Neutrophil (primary cell): ENCODE measurements around the gene NUMB.
"Not testable (repeated sequence)": the region's sequence is repeated elsewhere in the genome, so short reads cannot be mapped to it uniquely, and the experiment has no call there.

Experiments
- H3K27ac ChIP-seq: fragments of 200-600 bp; sonication (generic); 2 replicates; pipeline ENCODE4 v1.5.1; 2016; ENCODE audit warnings: mild to moderate bottlenecking, moderate library complexity
- H3K27me3 ChIP-seq: fragments of 200-600 bp; sonication (generic); 2 replicates; pipeline ENCODE4 v1.6.0; 2016; ENCODE audit warnings: mild to moderate bottlenecking
- H3K36me3 ChIP-seq: fragments of 200-600 bp; sonication (generic); 2 replicates; pipeline ENCODE4 v1.5.1; 2017
- H3K4me1 ChIP-seq, 2 experiments: fragments of 200-600 bp in 1 of 2; sonication (generic) in 1 of 2; 1 replicate in 1 of 2; 2 replicates in 1 of 2; pipeline versions ENCODE4 v1.5.1 to v1.6.1; 2013 to 2016; ENCODE audit warnings: low read depth in 1 of 2, low read length in 1 of 2, mild to moderate bottlenecking in 1 of 2, moderate library complexity in 1 of 2; ENCODE audit not compliant: control insufficient read depth in 1 of 2, insufficient read depth in 1 of 2
- H3K4me3 ChIP-seq, 2 experiments: fragments of 200-600 bp in 1 of 2; sonication (generic) in 1 of 2; 1 replicate in 1 of 2; 2 replicates in 1 of 2; pipeline ENCODE4 v1.5.1; 2013 to 2016; ENCODE audit warnings: low read depth in 1 of 2, low read length in 1 of 2, mild to moderate bottlenecking in 1 of 2, moderate library complexity in 1 of 2
- H3K9me3 ChIP-seq: fragments of 200-600 bp; sonication (generic); 2 replicates; pipeline ENCODE4 v1.5.1; 2016
- TF ChIP-seq, protein P1 (sequence below): fragments of 200-600 bp; sonication (generic); IDR thresholded peaks from 2 replicates; pipeline ENCODE4 v1.5.1; 2016; ENCODE audit warnings: antibody characterized with exemption

NUMB gene

DNA sequence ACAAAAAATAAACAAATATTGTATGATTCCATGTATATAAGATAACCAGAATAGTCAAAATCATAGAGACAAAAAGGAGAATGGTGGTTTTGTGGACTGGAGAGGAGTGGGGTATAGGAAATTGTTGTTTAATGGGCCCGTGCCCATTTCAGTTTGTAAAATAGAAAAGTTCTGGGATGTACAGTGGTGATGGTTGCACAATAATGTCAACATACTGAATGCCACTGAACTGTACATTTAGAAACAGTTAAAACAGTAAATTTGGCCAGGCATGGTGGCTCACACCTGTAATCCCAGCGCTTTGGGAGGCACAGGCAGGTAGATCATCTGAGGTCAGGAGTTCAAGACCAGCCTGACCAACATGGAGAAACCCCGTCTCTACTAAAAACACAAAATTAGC is 40.1 kb downstream of the NUMB start:
- TF ChIP-seq, protein P1, sequence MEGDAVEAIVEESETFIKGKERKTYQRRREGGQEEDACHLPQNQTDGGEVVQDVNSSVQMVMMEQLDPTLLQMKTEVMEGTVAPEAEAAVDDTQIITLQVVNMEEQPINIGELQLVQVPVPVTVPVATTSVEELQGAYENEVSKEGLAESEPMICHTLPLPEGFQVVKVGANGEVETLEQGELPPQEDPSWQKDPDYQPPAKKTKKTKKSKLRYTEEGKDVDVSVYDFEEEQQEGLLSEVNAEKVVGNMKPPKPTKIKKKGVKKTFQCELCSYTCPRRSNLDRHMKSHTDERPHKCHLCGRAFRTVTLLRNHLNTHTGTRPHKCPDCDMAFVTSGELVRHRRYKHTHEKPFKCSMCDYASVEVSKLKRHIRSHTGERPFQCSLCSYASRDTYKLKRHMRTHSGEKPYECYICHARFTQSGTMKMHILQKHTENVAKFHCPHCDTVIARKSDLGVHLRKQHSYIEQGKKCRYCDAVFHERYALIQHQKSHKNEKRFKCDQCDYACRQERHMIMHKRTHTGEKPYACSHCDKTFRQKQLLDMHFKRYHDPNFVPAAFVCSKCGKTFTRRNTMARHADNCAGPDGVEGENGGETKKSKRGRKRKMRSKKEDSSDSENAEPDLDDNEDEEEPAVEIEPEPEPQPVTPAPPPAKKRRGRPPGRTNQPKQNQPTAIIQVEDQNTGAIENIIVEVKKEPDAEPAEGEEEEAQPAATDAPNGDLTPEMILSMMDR = no peak
- Histone ChIP-seq H3K9me3 (no peaks in the 10 kb centered on the region), H3K4me1 (peaks cover 13 to 20% of the 10 kb centered on the region in 2 experiments), H3K36me3 (peaks cover 42% of the 10 kb centered on the region), H3K4me3 (no peak overlapping the region), H3K27ac (peak overlapping the region; percentile 26), H3K27me3 (no peaks in the 10 kb centered on the region)

DNA sequence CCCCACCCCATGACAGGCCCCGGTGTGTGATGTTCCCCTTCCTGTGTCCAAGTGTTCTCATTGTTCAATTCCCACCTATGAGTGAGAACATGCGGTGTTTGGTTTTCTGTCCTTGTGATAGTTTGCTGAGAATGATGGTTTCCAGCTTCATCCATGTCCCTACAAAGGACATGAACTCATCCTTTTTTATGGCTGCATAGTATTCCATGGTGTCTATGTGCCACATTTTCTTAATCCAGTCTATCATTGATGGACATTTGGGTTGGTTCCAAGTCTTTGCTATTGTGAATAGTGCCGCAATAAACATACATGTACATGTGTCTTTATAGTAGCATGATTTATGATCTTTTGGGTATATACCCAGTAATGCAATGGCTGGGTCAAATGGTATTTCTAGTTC is 52.1 kb downstream of the NUMB start:
- H3K4me1 ChIP-seq, H3K9me3 ChIP-seq, H3K27ac ChIP-seq, H3K4me3 ChIP-seq, H3K27me3 ChIP-seq: not testable (repeated sequence)
- H3K36me3 ChIP-seq = peaks cover 75% of the 10 kb centered on the region

DNA sequence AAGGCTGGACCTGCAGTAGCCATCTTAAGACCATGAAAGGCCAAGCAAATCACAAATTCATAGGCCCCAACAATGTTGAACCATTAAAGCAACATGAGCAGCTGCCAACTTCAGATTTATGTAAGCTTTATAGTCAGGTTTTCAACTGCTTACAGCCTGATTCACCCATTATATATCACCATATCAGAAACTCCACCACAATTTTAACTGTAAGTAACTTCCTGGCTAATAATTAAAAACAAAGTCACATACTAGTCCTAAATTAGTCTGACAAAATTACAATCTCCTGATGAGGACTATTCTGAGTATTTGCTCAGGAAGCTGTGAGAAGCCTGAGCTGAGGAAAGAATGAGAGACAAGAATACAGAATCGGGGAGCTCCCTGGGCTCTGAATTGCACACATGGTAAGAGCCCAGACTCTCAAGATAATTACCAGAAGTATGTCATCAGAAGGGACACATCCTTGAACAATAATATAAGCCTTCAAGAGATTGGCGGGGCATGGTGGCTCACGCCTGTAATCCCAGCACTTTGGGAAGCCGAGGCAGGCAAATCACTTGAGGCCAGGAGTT is 55.1 kb downstream of the NUMB start:
- Histone ChIP-seq H3K27ac (peak overlapping the region; percentile 22), H3K27me3 (no peaks in the 10 kb centered on the region), H3K4me1 (no peaks in the 10 kb centered on the region), H3K36me3 (peaks cover 66% of the 10 kb centered on the region), H3K4me3 (no peak overlapping the region), H3K9me3 (no peaks in the 10 kb centered on the region)
- TF ChIP-seq, protein P1 = no peak

DNA sequence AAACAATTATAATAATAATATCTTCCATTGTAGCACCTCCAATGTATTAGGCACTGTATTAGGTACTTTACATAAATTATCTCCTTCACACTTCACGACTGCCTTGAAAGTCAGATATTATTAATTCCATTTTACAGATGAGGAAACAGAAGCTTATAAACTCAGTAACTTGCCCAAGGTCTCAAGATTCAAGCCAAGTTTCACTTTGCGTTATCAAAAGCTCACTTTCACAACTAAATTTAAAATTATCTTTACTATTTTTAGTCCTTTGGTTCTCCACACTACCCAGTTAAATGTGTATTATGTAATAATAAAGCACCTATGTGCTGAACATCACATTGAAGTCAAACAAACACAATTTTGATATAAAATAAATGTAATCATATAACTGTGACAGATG is 55.8 kb downstream of the NUMB start:
- Histone ChIP-seq H3K4me1 (no peaks in the 10 kb centered on the region), H3K36me3 (peaks cover 59% of the 10 kb centered on the region), H3K27ac (peak overlapping the region; percentile 22), H3K27me3 (no peaks in the 10 kb centered on the region), H3K4me3 (no peak overlapping the region), H3K9me3 (no peaks in the 10 kb centered on the region)
- TF ChIP-seq, protein P1 = no peak

DNA sequence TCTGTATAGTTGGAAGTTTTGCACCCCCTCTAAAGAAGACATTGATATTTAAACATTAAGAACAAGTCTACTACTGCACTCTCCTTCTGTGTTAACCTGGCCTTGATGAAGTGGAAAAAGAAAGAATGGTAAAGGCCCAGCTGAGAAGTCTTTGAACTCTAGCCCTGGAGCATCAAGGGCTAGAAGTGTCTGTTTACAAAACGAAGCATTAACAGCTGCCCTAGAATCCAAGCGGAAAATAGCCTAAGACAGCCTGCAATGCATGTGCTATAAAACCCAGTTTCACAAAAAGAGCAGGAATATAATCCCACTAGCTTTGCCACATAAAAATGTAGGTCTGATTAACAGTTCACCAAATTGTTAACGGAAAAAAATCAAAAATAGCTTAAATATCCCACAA is 60.5 kb downstream of the NUMB start:
- H3K27ac ChIP-seq = no peak overlapping the region
- TF ChIP-seq, protein P1 = no peak
- H3K9me3 ChIP-seq = no peaks in the 10 kb centered on the region
- H3K36me3 ChIP-seq = peaks cover 48% of the 10 kb centered on the region
- no peak overlapping the region for H3K4me3 ChIP-seq
- no peaks in the 10 kb centered on the region for H3K4me1 ChIP-seq
- no peaks in the 10 kb centered on the region for H3K27me3 ChIP-seq

DNA sequence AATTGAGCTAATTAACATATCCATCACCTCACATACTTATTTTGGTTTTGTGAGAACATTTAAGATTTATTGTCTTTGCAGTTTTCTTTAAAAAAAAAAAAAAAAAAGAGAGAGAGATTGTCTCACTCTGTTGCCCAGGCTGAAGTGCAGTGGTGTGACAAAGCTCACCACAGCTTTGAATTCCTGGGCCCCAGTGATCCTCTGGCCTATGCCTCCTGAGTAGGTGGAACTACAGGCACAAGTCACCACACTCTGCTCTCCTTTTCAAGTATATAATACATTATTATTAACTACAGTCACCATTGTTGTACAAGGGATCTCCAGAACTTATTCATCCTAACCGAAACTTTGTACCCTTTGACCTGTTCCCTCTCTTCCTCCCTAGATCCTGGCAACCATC is 64.0 kb downstream of the NUMB start:
- TF ChIP-seq, protein P1 = no peak
- Histone ChIP-seq H3K4me3 (no peak overlapping the region), H3K36me3 (peaks cover 36% of the 10 kb centered on the region), H3K27ac (no peak overlapping the region), H3K27me3 (no peaks in the 10 kb centered on the region), H3K4me1 (no peaks in the 10 kb centered on the region), H3K9me3 (no peaks in the 10 kb centered on the region)
